A673 (cell line): Measurements from ENCODE around the gene PDLIM5.

Experiments used
- CTCF ChIP-seq: fragments of 300-800, 200-600 bp; sonication (generic); conservative IDR thresholded peaks from 2 replicates; pipeline ENCODE4 v1.5.1; 2017; ENCODE audit warnings: low read depth, mild to moderate bottlenecking, antibody characterized with exemption, low read length, moderate library complexity, mixed read lengths
- EZH2 ChIP-seq: fragments of 200-600 bp; sonication (generic); IDR thresholded peaks from 2 replicates; pipeline ENCODE4 v1.6.1; 2017; ENCODE audit warnings: borderline replicate concordance, low read depth, mild to moderate bottlenecking, mixed read lengths, antibody characterized with exemption, low read length; ENCODE audit not compliant: poor library complexity, severe bottlenecking

- TF ChIP-seq EZH2 (no peak), CTCF (no peak)
Measured at GRCh38 chr4:94623126-94623911, 171.6 kb downstream of the PDLIM5 start.
